Measurements from ENCODE around the gene CSGALNACT2.

Gene CSGALNACT2

GRCh38 chr10:43111921-43112607 is 26.2 kb upstream of the CSGALNACT2 start:
- Histone ChIP-seq H3K36me3 (ENCODE audit: control insufficient read depth in 4 of 4, insufficient read depth in 4 of 4, low read length in 3 of 4) (no peaks in the 10 kb centered on the region), H3K4me1 (ENCODE audit: control extremely low read depth in 1 of 4, control insufficient read depth in 4 of 4, insufficient read depth in 4 of 4, low read length in 3 of 4) (peaks cover 0 to 27% (median 7%) of the 10 kb centered on the region in 4 experiments), H3K27ac (ENCODE audit: insufficient read depth in 1 of 2, low read depth in 1 of 2, low read length in 2 of 2, poor library complexity in 1 of 2, severe bottlenecking in 2 of 2) (no peak overlapping the region), H3K9me3 (ENCODE audit: control extremely low read depth in 1 of 5, control insufficient read depth in 4 of 5, insufficient read depth in 2 of 5, low read depth in 1 of 5, low read length in 4 of 5) (no peaks in the 10 kb centered on the region), H3K27me3 (replicated peaks in 2 of 5; ENCODE audit: control insufficient read depth in 4 of 5, insufficient read depth in 5 of 5, low read length in 4 of 5) (no peaks in the 10 kb centered on the region), H3K4me3 (ENCODE audit: control insufficient read depth in 1 of 7, extremely low read depth in 1 of 7, insufficient read depth in 4 of 7, low read depth in 2 of 7, low read length in 6 of 7) (no peak overlapping the region)
- ChIA-PET CTCF (interaction anchor here (1.6 to 1.8 kb wide), 2 partner anchors 10 to 93 kb away, joined by 7 read pairs; no protein-coding TSS in a partner anchor), POLR2A (no interaction called here)
- 98% methylated on average over 16 of the region's 17 CpGs for whole genome bisulfite sequencing (ENCODE audit: insufficient coverage)
- no peak for DNase-seq

GRCh38 chr10:43112608-43112961 is 25.7 kb upstream of the CSGALNACT2 start:
- Histone ChIP-seq H3K27me3 (replicated peaks in 2 of 5; ENCODE audit: control insufficient read depth in 4 of 5, insufficient read depth in 5 of 5, low read length in 4 of 5) (no peaks in the 10 kb centered on the region), H3K36me3 (ENCODE audit: control insufficient read depth in 4 of 4, insufficient read depth in 4 of 4, low read length in 3 of 4) (no peaks in the 10 kb centered on the region), H3K27ac (ENCODE audit: insufficient read depth in 1 of 2, low read depth in 1 of 2, low read length in 2 of 2, poor library complexity in 1 of 2, severe bottlenecking in 2 of 2) (no peak overlapping the region), H3K4me3 (ENCODE audit: control insufficient read depth in 1 of 7, extremely low read depth in 1 of 7, insufficient read depth in 4 of 7, low read depth in 2 of 7, low read length in 6 of 7) (no peak overlapping the region), H3K4me1 (ENCODE audit: control extremely low read depth in 1 of 4, control insufficient read depth in 4 of 4, insufficient read depth in 4 of 4, low read length in 3 of 4) (peaks cover 0 to 25% (median 7%) of the 10 kb centered on the region in 4 experiments), H3K9me3 (ENCODE audit: control extremely low read depth in 1 of 5, control insufficient read depth in 4 of 5, insufficient read depth in 2 of 5, low read depth in 1 of 5, low read length in 4 of 5) (no peaks in the 10 kb centered on the region)
- CTCF ChIA-PET, result no interaction called here
- 97% methylated on average over 5 of the region's 7 CpGs for WGBS (ENCODE audit: insufficient coverage)
- POLR2A ChIA-PET, result no interaction called here
- no peak for DNase-seq

- no peak overlapping the region for H3K27ac ChIP-seq (ENCODE audit: insufficient read depth in 1 of 2, low read depth in 1 of 2, low read length in 2 of 2, poor library complexity in 1 of 2, severe bottlenecking in 2 of 2)
- no peaks in the 10 kb centered on the region for H3K27me3 ChIP-seq (replicated peaks in 2 of 5; ENCODE audit: control insufficient read depth in 4 of 5, insufficient read depth in 5 of 5, low read length in 4 of 5)
- H3K4me1 ChIP-seq (ENCODE audit: control extremely low read depth in 1 of 4, control insufficient read depth in 4 of 4, insufficient read depth in 4 of 4, low read length in 3 of 4), result peaks cover 0 to 25% (median 7%) of the 10 kb centered on the region in 4 experiments
- H3K9me3 ChIP-seq (ENCODE audit: control extremely low read depth in 1 of 5, control insufficient read depth in 4 of 5, insufficient read depth in 2 of 5, low read depth in 1 of 5, low read length in 4 of 5), result no peaks in the 10 kb centered on the region
- 92% methylated on average over 14 of the region's 16 CpGs for WGBS (ENCODE audit: insufficient coverage)
- no peak overlapping the region for H3K4me3 ChIP-seq (ENCODE audit: control insufficient read depth in 1 of 7, extremely low read depth in 1 of 7, insufficient read depth in 4 of 7, low read depth in 2 of 7, low read length in 6 of 7)
- H3K36me3 ChIP-seq (ENCODE audit: control insufficient read depth in 4 of 4, insufficient read depth in 4 of 4, low read length in 3 of 4), result no peaks in the 10 kb centered on the region
- ChIA-PET CTCF (interaction anchor here (1.0 kb wide), 1 partner anchor 92 kb away, joined by 4 read pairs; no protein-coding TSS in a partner anchor), POLR2A (no interaction called here)
- no peak for DNase-seq
Observed at GRCh38 chr10:43113201-43114087, 24.8 kb upstream of the CSGALNACT2 start.

GRCh38 chr10:43114088-43114742 is 24.0 kb upstream of the CSGALNACT2 start:
- H3K9me3 ChIP-seq (ENCODE audit: control extremely low read depth in 1 of 5, control insufficient read depth in 4 of 5, insufficient read depth in 2 of 5, low read depth in 1 of 5, low read length in 4 of 5), result no peaks in the 10 kb centered on the region
- H3K4me1 ChIP-seq (ENCODE audit: control extremely low read depth in 1 of 4, control insufficient read depth in 4 of 4, insufficient read depth in 4 of 4, low read length in 3 of 4), result peaks cover 0 to 31% (median 7%) of the 10 kb centered on the region in 4 experiments
- no peaks in the 10 kb centered on the region for H3K27me3 ChIP-seq (replicated peaks in 2 of 5; ENCODE audit: control insufficient read depth in 4 of 5, insufficient read depth in 5 of 5, low read length in 4 of 5)
- WGBS (ENCODE audit: insufficient coverage), result 98% methylated on average over 16 of the region's 24 CpGs
- DNase-seq, result no peak
- no peak overlapping the region for H3K4me3 ChIP-seq (ENCODE audit: control insufficient read depth in 1 of 7, extremely low read depth in 1 of 7, insufficient read depth in 4 of 7, low read depth in 2 of 7, low read length in 6 of 7)
- no peak overlapping the region for H3K27ac ChIP-seq (ENCODE audit: insufficient read depth in 1 of 2, low read depth in 1 of 2, low read length in 2 of 2, poor library complexity in 1 of 2, severe bottlenecking in 2 of 2)
- H3K36me3 ChIP-seq (ENCODE audit: control insufficient read depth in 4 of 4, insufficient read depth in 4 of 4, low read length in 3 of 4), result no peaks in the 10 kb centered on the region
- CTCF ChIA-PET, result interaction anchor here (1.0 kb wide), 1 partner anchor 91 kb away, joined by 4 read pairs; no protein-coding TSS in a partner anchor
- POLR2A ChIA-PET, result no interaction called here

- Histone ChIP-seq H3K27me3 (replicated peaks in 2 of 5; ENCODE audit: control insufficient read depth in 4 of 5, insufficient read depth in 5 of 5, low read length in 4 of 5) (no peaks in the 10 kb centered on the region), H3K4me3 (ENCODE audit: control insufficient read depth in 1 of 7, extremely low read depth in 1 of 7, insufficient read depth in 4 of 7, low read depth in 2 of 7, low read length in 6 of 7) (no peak overlapping the region), H3K27ac (ENCODE audit: insufficient read depth in 1 of 2, low read depth in 1 of 2, low read length in 2 of 2, poor library complexity in 1 of 2, severe bottlenecking in 2 of 2) (no peak overlapping the region), H3K4me1 (ENCODE audit: control extremely low read depth in 1 of 4, control insufficient read depth in 4 of 4, insufficient read depth in 4 of 4, low read length in 3 of 4) (peaks cover 0 to 36% (median 10%) of the 10 kb centered on the region in 4 experiments), H3K36me3 (ENCODE audit: control insufficient read depth in 4 of 4, insufficient read depth in 4 of 4, low read length in 3 of 4) (no peaks in the 10 kb centered on the region), H3K9me3 (ENCODE audit: control extremely low read depth in 1 of 5, control insufficient read depth in 4 of 5, insufficient read depth in 2 of 5, low read depth in 1 of 5, low read length in 4 of 5) (no peaks in the 10 kb centered on the region)
- CTCF ChIA-PET, result interaction anchor here (1.0 to 1.4 kb wide), 4 partner anchors 7 to 90 kb away, joined by 3 to 5 read pairs (median 4); no protein-coding TSS in a partner anchor
- WGBS (ENCODE audit: insufficient coverage), result 90% methylated on average over 15 of the region's 17 CpGs
- DNase-seq, result no peak
- POLR2A ChIA-PET, result no interaction called here
Observed at GRCh38 chr10:43114743-43115611, 23.3 kb upstream of the CSGALNACT2 start.

GRCh38 chr10:43115881-43116595 is 22.2 kb upstream of the CSGALNACT2 start:
- ChIA-PET POLR2A (no interaction called here), CTCF (interaction anchor here (1.2 to 1.4 kb wide), 4 partner anchors 8 to 24 kb away, joined by 3 to 5 read pairs (median 4); no protein-coding TSS in a partner anchor)
- H3K27me3 ChIP-seq (replicated peaks in 2 of 5; ENCODE audit: control insufficient read depth in 4 of 5, insufficient read depth in 5 of 5, low read length in 4 of 5), result no peaks in the 10 kb centered on the region
- H3K9me3 ChIP-seq (ENCODE audit: control extremely low read depth in 1 of 5, control insufficient read depth in 4 of 5, insufficient read depth in 2 of 5, low read depth in 1 of 5, low read length in 4 of 5), result no peaks in the 10 kb centered on the region
- WGBS (ENCODE audit: insufficient coverage), result 97% methylated on average over 7 of the region's 10 CpGs
- no peak for DNase-seq
- H3K4me3 ChIP-seq (ENCODE audit: control insufficient read depth in 1 of 7, extremely low read depth in 1 of 7, insufficient read depth in 4 of 7, low read depth in 2 of 7, low read length in 6 of 7), result no peak overlapping the region
- H3K36me3 ChIP-seq (ENCODE audit: control insufficient read depth in 4 of 4, insufficient read depth in 4 of 4, low read length in 3 of 4), result no peaks in the 10 kb centered on the region
- no peak overlapping the region for H3K27ac ChIP-seq (ENCODE audit: insufficient read depth in 1 of 2, low read depth in 1 of 2, low read length in 2 of 2, poor library complexity in 1 of 2, severe bottlenecking in 2 of 2)
- peaks cover 4 to 36% (median 17%) of the 10 kb centered on the region in 4 experiments for H3K4me1 ChIP-seq (ENCODE audit: control extremely low read depth in 1 of 4, control insufficient read depth in 4 of 4, insufficient read depth in 4 of 4, low read length in 3 of 4)

Data from common myeloid progenitor, CD34-positive (primary cell).